Suppressor macrophage treated with lipopolysaccharide for 1 hour (primary cell): ENCODE data around the gene TAF5L.
"Not testable (repeated sequence)": the region's sequence is repeated elsewhere in the genome, so short reads cannot be mapped to it uniquely, and the experiment has no call there.

Experiments used
- DNase-seq, 3 donors: peaks; one replicate each; pipeline ENCODE4 v3.0.0-alpha.2; 2020 to 2022

TAF5L gene

GRCh38 chr1:229563701-229564100 is 62.2 kb downstream of the TAF5L start:
- peak; percentile 90 to 96 (median 94) for DNase-seq

DNA sequence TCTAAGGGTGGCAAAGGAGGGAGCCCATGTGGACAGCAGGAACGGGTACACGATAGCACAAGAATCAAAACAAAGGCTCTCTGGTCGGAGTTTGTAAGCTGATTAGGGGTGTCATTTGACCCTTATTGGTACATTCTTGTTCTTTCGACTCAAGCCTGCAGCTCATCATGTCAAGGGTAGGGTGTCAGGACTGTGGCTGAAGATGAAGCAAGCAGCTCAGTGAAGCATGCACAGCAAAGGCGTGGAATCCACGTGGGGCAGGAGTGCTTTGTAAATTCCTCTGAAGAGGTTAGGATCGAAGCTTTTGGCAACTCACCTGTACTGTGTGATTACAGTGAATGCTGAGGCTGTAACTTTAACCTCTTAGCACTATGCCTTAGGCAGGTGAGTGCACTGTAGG is 62.7 kb downstream of the TAF5L start:
- DNase-seq = no peak

GRCh38 chr1:229562686-229563085 is 63.2 kb downstream of the TAF5L start:
- no peak for DNase-seq

- DNase-seq = peak; percentile 36 to 58 (median 48)
Measured at GRCh38 chr1:229561141-229561540, 64.8 kb downstream of the TAF5L start.

GRCh38 chr1:229560124-229560523 is 65.8 kb downstream of the TAF5L start:
- not testable (repeated sequence) for DNase-seq

DNA sequence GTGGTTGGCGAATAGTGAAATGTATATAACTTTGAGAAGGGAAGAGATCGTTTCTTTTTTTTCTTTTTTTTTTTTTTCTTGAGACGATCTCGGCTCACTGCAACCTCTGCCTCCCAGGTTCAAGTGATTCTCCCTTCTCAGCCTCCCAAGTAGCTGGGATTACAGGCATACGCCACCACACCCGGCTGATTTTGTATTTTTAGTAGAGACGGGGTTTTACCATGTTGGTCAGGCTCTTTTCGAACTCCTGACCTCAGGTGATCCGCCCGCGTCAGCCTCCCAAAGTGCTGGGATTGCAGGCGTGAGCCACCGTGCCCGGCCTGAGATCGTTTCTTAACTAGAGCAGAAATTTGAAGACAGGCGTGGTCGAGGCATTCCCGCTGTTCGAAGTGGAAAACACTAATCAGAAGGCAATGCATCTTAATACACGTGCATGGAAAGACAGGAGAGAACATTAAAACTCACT is 66.6 kb downstream of the TAF5L start:
- not testable (repeated sequence) for DNase-seq

- peak; percentile 99 for DNase-seq
Measured at GRCh38 chr1:229558460-229559335, 67.2 kb downstream of the TAF5L start, which contains the start of gene ABCB10. ABCB10 (minus strand) TSS chr1:229558707; CDS start chr1:229558652, 55 bp downstream.

- peak; percentile 47 to 80 (median 53) for DNase-seq
Measured at GRCh38 chr1:229557913-229558414, 68.0 kb downstream of the TAF5L start.

DNA sequence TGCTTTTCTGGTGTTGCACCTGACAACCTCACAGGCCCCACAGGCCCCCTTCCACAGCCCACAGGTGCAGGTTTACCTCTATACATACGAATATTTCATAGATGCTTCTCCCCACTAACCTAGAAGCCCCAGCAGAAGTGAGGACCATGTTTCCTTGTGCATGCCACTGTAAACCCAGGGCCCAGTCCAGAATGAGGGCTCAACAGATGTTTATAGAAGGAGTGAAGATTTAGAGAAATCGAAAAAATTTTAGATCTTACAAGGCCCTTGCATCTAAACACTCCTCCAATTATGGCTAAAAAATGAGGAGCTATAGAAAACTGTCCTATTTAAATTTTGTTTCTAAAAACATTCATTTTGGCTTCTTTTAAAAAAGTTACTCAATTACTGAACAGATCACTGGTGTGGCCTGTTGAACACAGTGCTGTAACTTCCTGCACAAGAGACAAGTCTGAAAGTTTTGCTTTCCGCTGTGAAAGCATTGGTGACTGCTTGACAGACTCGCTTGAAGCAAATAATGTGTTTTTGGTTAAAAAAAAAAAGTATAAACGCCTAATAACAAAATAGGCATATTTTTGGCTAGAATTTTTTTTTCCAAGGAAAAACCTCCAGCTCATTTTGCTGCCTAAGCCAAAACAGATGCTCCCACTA is 68.6 kb downstream of the TAF5L start:
- DNase-seq = peak; percentile 35 to 60 (median 49)

DNA sequence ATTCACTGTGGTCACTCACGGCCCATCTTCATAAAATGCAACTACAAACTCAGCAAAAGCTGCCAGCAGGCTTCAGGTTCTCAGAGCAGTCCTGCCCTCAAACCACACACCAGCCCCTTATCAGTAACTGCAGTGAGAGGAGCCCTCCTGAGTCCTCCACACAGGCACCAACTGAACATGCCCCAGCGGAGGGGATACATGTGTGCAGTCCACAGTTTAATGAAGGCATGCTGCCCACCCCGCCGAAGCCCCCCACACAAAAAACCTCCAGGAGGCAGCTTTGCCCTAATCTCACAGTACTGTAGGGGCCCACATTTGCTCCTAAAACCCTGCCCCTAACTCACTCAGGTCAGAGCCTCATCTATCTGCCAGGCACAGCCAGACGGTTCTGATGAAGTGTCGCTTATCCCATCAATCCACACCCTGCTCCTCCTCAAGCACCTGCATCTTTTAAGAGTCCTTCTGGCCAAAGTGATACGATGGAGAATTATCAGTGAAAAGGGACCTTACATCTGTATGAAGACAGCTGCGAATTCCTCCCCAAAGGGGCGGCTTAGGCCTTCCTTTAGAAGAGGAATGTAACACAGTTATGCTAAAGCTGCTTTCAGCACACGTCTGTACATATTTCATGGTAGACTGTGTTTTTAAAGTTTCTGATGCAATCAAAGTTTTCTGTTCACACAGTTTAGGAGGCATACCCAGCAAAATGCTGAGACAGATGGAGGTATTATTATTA is 70.9 kb downstream of the TAF5L start:
- DNase-seq = no peak

GRCh38 chr1:229553621-229554130 is 72.2 kb downstream of the TAF5L start:
- peak in 2 of 3 donors; percentile 15 to 34 for DNase-seq

- no peak for DNase-seq
Measured at GRCh38 chr1:229552732-229553131, 73.2 kb downstream of the TAF5L start.

- no peak for DNase-seq
Measured at GRCh38 chr1:229550812-229551567, 74.9 kb downstream of the TAF5L start.

- DNase-seq = no peak
Measured at GRCh38 chr1:229547542-229547941, 78.4 kb downstream of the TAF5L start.

GRCh38 chr1:229544587-229544986 is 81.3 kb downstream of the TAF5L start:
- DNase-seq = no peak
